GM19397 (cell line): ENCODE results near the gene PGAM5.

Source experiments
- ATAC-seq: cut with Tn5 transposase; IDR thresholded peaks from one replicate; pipeline ENCODE4 v1.9.1; 2021; ENCODE audit warnings: mild to moderate bottlenecking, moderate library complexity; ENCODE audit not compliant: unreplicated experiment

The PGAM5 gene

DNA sequence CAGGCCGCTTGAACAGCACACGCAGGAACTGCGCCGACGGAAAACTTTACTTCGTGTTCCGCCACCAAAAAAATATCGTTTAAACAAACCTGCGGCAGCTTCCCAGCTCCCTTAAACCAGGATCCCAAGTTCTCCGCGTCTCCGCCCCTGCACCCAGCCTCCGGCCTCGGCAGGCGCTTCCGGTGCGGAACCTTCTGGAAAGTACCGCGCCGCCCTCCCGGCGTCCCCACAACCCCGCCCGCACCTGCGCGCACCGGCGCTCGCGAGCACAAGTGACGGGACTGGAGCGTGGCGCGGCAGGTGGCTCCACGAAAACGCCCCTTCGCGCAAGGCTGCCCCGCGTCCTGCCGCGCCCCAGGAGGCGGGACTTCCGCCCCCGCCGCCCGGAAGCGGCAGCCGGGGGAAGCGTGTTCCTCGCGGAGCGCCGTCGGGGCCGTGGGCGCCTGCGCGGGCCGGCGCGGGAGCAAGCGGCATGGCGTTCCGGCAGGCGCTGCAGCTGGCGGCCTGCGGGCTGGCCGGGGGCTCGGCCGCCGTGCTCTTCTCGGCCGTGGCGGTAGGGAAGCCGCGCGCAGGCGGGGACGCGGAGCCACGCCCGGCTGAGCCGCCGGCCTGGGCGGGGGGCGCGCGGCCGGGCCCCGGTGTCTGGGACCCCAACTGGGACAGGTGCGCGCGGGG, at the start of gene PGAM5:
Gene PGAM5 (plus strand): TSS at position 438 of the 675 bp plus-strand sequence. CDS start 35 bp downstream, at position 473.
- ATAC-seq: peak; percentile 92

DNA sequence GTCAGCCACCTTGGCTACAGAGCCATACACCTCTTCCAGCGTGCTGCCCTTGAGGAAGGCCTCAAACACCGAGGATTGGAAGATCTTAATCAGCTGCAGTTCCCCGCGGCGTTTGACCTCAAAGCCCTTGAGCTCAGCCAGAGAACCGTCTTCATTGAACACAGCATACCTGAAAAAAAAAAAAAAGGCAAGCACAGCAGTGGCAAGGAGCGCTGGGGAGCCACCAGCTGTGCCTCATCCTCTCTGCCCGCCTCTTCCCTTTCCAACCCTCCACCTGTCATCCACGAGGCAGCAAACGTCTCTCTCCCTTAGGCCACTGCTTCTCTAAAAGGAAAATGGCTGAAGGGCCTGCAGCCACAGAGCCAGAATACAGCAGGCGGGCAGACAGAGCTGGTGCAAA, 49.6 kb upstream of the PGAM5 start:
- no peak for ATAC-seq

DNA sequence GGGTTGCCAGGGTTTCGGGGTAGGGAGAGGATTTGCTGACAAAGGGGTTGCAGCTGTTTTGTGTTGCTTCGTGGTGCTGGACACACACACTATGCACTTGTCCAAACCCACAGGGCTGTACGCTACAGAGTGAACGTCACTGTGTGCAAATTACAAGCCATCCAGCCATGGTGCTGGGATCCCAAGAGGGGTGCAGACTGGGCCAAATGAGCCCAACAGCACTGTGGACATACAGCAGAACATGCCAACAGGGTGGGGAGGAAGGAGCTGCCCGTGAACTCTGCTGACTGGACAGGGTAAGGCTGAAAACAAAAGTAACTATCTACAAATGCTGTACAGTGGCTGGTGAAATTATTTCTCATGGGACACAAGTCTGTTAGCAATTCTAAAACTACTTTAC, 48.7 kb upstream of the PGAM5 start:
- ATAC-seq: no peak

GRCh38 chr12:132662901-132663755, 47.5 kb upstream of the PGAM5 start:
- ATAC-seq: no peak

GRCh38 chr12:132664206-132665148, 46.2 kb upstream of the PGAM5 start:
- no peak for ATAC-seq

DNA sequence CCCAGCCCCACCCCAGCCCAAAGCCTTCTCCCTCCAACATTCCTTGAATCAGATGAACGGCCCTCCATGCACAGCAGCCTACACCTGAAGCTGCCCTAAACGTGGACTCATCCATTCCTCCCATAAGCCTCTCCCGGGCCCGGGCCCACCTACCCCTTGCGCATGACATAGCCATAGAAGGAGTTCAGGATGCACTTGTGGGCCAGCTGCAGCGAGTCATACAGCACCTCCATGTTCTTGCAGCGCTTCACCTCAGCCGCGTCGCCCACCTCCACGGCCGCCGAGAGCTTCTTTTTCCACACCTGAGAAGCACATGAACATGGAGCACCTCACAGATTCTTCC, 45.5 kb upstream of the PGAM5 start:
- no peak for ATAC-seq

- ATAC-seq: no peak
These were observed 44.8 kb upstream of the PGAM5 start for GRCh38 chr12:132665794-132666193.

DNA sequence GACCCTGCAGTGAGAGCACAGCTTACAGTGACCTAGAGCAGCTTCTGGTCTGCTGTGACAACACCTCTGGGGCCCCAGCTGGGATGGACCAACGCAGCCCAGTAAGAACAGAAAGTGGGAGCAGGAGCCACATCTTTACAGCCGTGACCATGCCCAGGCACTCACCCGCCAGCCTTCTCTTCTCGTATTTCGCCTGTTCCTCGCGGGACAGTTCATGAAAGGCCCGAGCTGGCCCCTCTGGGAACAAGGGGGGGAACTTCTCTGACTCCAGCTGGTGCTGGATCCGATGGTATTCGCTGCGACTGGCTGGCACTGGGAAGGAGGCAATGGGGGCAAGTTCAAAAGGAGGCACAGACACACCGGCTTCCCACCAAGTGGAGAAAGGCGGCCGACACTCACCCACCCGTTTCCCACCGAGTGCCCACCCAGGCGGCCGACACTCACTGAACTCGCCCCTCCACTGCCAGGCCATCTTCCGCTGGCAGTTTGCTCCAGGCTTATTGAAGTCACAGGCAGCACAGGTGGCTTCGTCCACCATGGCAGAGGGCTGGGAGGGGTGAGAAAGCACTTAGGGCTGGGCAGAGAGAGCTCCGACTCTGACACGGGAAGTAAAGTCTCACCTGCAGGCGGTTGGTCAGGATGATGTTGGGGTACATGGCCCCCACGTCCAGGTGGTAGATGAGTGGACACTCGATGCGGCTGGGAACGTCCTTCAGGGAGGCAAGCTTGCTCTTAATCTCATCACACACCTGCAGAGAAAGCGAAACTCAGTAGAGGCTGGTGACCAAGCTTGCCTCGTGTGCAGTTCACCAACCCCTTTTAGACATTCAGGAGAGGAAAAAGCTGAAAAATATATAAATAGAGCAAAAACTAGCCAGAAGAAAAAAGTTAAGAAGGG, 42.2 kb upstream of the PGAM5 start:
- ATAC-seq: no peak

- ATAC-seq: no peak
These were observed 41.3 kb upstream of the PGAM5 start for GRCh38 chr12:132669166-132669879.

GRCh38 chr12:132672116-132672515, 38.5 kb upstream of the PGAM5 start:
- no peak for ATAC-seq

- no peak for ATAC-seq
These were observed 38.0 kb upstream of the PGAM5 start for GRCh38 chr12:132672678-132673077.

GRCh38 chr12:132673288-132674179, 37.1 kb upstream of the PGAM5 start:
- no peak for ATAC-seq

DNA sequence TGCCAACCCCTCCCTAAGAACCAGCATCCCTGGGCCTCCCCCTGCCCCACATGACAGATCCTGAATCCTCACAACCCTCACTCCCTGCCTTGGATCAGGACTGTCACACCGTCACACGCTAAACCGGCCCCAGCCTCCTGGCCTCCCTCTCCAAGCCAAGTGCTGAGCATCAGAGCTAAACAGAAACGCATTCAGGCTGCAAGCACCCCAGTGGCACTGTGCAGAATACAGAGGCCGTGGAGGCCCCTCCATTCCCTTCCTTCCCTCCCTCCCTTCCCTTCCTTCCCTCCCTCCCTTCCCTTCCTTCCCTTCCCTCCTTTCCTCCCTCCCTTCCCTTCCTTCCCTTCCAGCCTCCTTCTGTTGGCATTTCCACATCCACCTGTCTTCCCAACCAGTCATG, 36.1 kb upstream of the PGAM5 start:
- ATAC-seq: no peak

DNA sequence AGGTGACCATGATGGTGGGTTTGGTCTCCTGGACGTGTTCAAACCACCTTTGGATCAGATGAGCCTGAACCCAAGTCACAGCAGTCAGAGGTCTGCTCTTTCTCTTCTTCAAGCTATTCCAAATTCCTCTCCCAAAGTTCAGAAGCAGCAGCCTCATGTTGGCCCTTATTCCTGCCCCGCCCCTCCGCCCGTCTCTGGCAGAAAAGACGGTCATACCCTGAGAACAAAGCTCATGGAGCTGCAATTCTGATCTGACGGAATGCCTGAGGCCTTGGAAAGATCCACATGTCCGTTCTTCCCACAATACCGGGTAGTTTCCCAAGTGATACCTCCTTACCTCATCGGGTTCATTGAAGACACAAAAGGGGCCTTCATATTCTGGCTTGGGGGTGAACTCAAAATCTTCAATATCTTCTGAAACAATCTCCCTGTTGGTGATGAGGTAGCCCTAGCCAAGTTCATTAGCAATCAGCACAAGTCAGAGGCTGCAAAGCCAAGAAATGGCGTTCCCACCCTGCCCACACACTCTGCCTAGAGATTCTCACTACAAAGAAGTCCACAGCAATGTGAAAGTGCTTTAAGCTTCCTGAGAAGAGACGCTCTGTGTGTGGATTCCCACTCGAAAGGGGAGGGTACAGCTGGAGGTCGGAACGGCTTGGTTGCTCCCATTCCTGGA, 34.7 kb upstream of the PGAM5 start:
- ATAC-seq: no peak

GRCh38 chr12:132677492-132677891, 33.1 kb upstream of the PGAM5 start:
- no peak for ATAC-seq

- no peak for ATAC-seq
These were observed 25.2 kb upstream of the PGAM5 start for GRCh38 chr12:132685400-132685799.

DNA sequence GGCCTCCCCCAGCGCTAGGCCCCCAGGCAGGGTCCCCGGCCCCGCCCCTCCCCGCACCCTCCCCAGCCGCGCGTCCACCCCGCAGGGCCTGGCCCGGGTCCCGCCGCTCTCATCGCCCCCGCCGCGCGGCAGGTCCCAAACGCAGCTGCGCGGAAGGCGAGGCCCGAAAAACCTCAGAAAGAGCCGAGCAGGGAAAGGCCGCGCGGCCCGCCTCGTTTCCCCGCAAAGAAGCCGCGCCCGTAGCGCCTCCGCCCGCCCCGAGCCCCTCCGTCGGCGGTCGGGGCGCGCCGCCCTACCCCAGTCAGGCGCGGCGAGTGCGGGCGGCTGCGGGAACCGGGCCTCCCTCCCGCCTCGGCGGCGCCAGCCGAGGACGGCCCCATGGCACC, 23.8 kb upstream of the PGAM5 start:
- ATAC-seq: peak; percentile 16
